ENCODE results near the gene BCORL1.

DNA sequence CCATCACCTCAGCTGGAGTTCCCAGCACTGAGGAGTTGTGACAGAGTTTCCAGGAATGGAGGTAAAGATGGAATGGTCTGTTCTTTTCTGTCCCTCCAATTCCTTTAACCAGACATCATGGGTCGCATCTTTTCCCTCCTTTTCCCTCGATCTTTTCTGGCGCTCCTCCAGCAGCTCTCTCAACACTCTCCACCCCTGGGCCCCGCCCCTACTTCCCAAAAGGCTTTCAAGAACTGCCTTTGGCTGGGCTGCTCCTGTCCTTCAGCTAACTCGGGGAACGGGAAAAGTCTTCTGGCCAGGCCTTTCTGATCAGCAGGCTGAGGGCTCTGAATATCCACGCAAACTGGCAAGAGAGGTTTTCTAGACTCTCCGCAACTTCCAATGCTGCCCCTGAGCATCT, 42.4 kb upstream of the BCORL1 start:
- no peak for TF ChIP-seq POLR2A (IDR thresholded peaks at IDR 0.05)
- TF ChIP-seq, protein P1, sequence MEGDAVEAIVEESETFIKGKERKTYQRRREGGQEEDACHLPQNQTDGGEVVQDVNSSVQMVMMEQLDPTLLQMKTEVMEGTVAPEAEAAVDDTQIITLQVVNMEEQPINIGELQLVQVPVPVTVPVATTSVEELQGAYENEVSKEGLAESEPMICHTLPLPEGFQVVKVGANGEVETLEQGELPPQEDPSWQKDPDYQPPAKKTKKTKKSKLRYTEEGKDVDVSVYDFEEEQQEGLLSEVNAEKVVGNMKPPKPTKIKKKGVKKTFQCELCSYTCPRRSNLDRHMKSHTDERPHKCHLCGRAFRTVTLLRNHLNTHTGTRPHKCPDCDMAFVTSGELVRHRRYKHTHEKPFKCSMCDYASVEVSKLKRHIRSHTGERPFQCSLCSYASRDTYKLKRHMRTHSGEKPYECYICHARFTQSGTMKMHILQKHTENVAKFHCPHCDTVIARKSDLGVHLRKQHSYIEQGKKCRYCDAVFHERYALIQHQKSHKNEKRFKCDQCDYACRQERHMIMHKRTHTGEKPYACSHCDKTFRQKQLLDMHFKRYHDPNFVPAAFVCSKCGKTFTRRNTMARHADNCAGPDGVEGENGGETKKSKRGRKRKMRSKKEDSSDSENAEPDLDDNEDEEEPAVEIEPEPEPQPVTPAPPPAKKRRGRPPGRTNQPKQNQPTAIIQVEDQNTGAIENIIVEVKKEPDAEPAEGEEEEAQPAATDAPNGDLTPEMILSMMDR (IDR thresholded peaks at IDR 0.05), result no peak
